AG04450 (cell line): Measurements from ENCODE around the gene USF3. TPM values are rescaled to one million over a fixed set of nuclear protein-coding genes. Genes with fewer than 3 reads are reported as not detected.

Source experiments
- CTCF ChIA-PET: fragments of 300-600, 350-600 bp; formaldehyde crosslinking; extraction: SDS; loops from one replicate; lab custom pipeline; 2022; ENCODE audit warnings: antibody characterized with exemption, inconsistent platforms; lab: Charles Lee
- POLR2A ChIA-PET: fragments of 350-600 bp; formaldehyde crosslinking; extraction: SDS; loops from one replicate; lab custom pipeline; 2021; ENCODE audit warnings: antibody characterized with exemption, inconsistent platforms; lab: Yijun Ruan, JAX
- DNase-seq: peaks from one replicate; pipeline ENCODE4 v3.0.0-alpha.2; 2011; ENCODE audit warnings: low read depth, low spot score
- H3K27ac ChIP-seq: one replicate; pipeline ENCODE4 v1.5.1; 2012; ENCODE audit warnings: low read depth, low read length, control low read depth
- H3K27me3 ChIP-seq: one replicate; pipeline ENCODE4 v1.6.0; 2012; ENCODE audit warnings: low read length; ENCODE audit not compliant: control insufficient read depth, insufficient read depth
- H3K4me3 ChIP-seq: 2 replicates; pipeline ENCODE4 v1.5.1; 2011; ENCODE audit warnings: mild to moderate bottlenecking, low read depth, low read length, control low read depth
- H3K9me3 ChIP-seq: 2 replicates; pipeline ENCODE4 v1.5.1; 2012; ENCODE audit warnings: low read length; ENCODE audit not compliant: control insufficient read depth, insufficient read depth
- polyA plus RNA-seq: library from polyadenylated mRNA; depleted of rRNA; stranded (reverse); fragments of >200 nt; gene quantifications from 2 replicates; pipeline ENCODE4 v1.2.3, GENCODE V29; 2011
- TF ChIP-seq, protein P1 (sequence below): IDR thresholded peaks from 2 replicates; pipeline ENCODE4 v1.5.1; 2011; ENCODE audit warnings: low read depth, low read length, control low read depth, inconsistent platforms

The USF3 gene
- polyA plus RNA-seq, 1 experiment = 15.4 TPM

GRCh38 chr3:113717818-113718217 lies 21.4 kb upstream of the USF3 start:
- no peak for DNase-seq
- TF ChIP-seq, protein P1, sequence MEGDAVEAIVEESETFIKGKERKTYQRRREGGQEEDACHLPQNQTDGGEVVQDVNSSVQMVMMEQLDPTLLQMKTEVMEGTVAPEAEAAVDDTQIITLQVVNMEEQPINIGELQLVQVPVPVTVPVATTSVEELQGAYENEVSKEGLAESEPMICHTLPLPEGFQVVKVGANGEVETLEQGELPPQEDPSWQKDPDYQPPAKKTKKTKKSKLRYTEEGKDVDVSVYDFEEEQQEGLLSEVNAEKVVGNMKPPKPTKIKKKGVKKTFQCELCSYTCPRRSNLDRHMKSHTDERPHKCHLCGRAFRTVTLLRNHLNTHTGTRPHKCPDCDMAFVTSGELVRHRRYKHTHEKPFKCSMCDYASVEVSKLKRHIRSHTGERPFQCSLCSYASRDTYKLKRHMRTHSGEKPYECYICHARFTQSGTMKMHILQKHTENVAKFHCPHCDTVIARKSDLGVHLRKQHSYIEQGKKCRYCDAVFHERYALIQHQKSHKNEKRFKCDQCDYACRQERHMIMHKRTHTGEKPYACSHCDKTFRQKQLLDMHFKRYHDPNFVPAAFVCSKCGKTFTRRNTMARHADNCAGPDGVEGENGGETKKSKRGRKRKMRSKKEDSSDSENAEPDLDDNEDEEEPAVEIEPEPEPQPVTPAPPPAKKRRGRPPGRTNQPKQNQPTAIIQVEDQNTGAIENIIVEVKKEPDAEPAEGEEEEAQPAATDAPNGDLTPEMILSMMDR = no peak
- Histone ChIP-seq H3K9me3 (no peaks in the 10 kb centered on the region), H3K27me3 (no peaks in the 10 kb centered on the region), H3K4me3 (no peak overlapping the region), H3K27ac (no peak overlapping the region)
- ChIA-PET CTCF (interaction anchor here (1.3 kb wide), 1 partner anchor 12 kb away, joined by 3 read pairs; no protein-coding TSS in a partner anchor), POLR2A (no interaction called here)

DNA sequence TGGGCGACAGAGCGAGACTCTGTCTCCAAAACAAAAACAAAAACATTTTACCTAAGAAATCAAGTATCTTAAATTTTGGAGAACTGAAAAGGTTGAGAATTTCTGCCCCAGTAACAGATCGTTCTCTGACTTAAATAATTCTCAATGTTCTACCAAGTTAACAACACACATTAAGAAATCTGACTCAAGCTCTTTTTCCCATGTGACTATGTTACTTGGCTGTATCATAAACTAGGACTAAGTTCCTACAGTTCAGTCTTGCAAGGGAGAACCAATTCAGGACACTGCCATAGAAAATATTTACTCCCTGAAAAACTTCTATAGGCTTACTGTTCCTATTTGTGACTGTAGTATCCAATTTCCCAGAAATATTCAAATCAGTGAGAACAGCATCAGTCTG lies 20.9 kb upstream of the USF3 start:
- POLR2A ChIA-PET = no interaction called here

GRCh38 chr3:113714702-113715101 lies 18.3 kb upstream of the USF3 start:
- DNase-seq = no peak

More for the DNA sequence above, 20.9 kb upstream of the USF3 start:
- Histone ChIP-seq H3K27me3 (no peaks in the 10 kb centered on the region), H3K27ac (no peak overlapping the region), H3K9me3 (no peaks in the 10 kb centered on the region), H3K4me3 (no peak overlapping the region)
- no peak for DNase-seq
- TF ChIP-seq, protein P1 = no peak
- CTCF ChIA-PET = interaction anchor here (1.3 kb wide), 1 partner anchor 13 kb away, joined by 3 read pairs; no protein-coding TSS in a partner anchor

DNA sequence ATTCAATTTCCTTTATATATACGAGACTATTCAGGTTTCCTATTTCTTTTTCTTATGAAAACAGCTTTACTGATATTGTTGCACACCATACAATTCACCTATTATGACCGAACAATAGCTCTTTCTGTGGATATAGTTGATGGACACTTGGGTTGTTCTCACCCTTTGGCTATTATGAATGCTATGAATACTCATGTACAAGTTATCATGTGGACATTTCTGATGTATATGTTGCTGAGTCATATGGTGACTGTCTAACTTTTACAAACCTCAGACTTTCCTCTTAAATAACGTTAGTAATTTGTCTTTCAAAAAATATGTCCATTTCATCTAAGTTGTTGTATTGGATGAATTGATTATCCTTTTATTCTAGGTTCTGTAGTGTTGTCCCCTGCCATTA lies 15.7 kb upstream of the USF3 start:
- ChIA-PET CTCF (interaction anchor here (0.7 to 1.3 kb wide), 2 partner anchors 24 to 201 kb away, joined by 6 to 7 read pairs; no protein-coding TSS in a partner anchor), POLR2A (no interaction called here)
- TF ChIP-seq, protein P1 = no peak
- no peaks in the 10 kb centered on the region for H3K27me3 ChIP-seq
- no peaks in the 10 kb centered on the region for H3K9me3 ChIP-seq
- DNase-seq = no peak
- no peak overlapping the region for H3K4me3 ChIP-seq
- no peak overlapping the region for H3K27ac ChIP-seq

More at GRCh38 chr3:113714702-113715101, 18.3 kb upstream of the USF3 start:
- no peak overlapping the region for H3K4me3 ChIP-seq
- CTCF ChIA-PET = no interaction called here
- TF ChIP-seq, protein P1 = no peak
- H3K27ac ChIP-seq = no peak overlapping the region
- POLR2A ChIA-PET = no interaction called here
- no peaks in the 10 kb centered on the region for H3K9me3 ChIP-seq
- no peaks in the 10 kb centered on the region for H3K27me3 ChIP-seq

DNA sequence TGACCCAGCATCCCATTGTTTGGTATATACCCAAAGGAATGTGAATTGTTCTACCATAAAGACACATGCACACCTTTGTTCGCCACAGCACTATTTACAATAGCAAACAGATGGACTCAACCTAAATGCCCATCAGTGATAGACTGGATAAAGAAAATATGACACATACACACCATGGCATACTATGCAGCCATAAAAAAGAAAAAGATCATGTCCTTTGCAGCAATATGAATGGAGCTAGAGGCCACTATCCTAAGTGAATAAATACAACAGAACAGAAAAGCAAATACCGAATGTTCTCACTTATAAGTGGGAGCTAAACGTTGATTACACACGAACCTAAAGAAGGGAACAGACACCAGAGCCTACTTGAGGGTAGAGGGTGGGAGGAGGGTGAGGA lies 11.4 kb upstream of the USF3 start:
- TF ChIP-seq, protein P1 = no peak
- Histone ChIP-seq H3K4me3 (no peak overlapping the region), H3K9me3 (no peaks in the 10 kb centered on the region), H3K27ac (no peak overlapping the region), H3K27me3 (no peaks in the 10 kb centered on the region)
- DNase-seq = no peak
- ChIA-PET POLR2A (no interaction called here), CTCF (no interaction called here)
